Ecto neural progenitor cell (in vitro differentiated cells): ENCODE data around the gene TRERF1.

Experiments used
- DNase-seq: peaks from one replicate; pipeline ENCODE4 v3.0.0-alpha.2; 2018; ENCODE audit warnings: low spot score

TRERF1 gene

GRCh38 chr6:42249279-42249678, 202.4 kb downstream of the TRERF1 start:
- no peak for DNase-seq

DNA sequence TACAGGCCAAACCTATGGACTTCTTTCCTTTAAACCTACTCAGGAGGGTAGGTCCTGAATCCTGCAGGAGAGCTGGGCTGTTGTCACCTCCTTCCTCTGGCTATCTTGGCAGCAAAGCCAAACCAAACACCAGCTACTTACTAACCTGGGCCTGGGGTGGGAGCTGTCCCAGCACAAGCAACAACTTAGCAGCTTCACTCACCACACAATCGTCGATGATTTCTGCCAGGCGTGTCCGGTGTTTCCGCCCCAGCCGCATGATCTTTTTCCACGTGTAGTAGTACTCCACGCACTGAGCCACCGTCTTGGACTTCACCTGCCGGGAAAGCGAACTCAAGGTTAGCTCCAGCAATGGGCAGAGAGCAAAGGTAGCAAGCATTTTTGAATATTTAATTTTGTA, 208.7 kb downstream of the TRERF1 start:
- DNase-seq, result no peak

DNA sequence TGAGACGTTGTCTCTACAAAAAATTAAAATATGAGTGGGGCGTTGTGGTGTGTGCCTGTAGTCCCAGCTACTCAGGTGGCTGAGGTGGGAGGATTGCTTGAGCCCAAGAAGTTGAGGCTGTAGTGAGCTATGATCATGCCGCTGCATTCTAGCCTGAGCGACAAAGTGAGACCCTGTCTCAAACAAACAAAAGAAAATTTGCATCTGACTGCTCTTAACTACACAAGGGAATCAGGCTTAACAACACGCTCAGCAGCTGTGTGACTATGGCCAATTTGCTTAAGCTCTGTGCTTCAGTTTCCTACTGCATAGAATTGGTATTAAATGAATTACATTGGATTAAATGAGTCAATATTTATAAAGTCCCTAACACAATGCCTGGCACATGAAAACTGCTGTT, 209.8 kb downstream of the TRERF1 start:
- DNase-seq, result no peak

GRCh38 chr6:42239736-42240375, 211.9 kb downstream of the TRERF1 start:
- no peak for DNase-seq

DNA sequence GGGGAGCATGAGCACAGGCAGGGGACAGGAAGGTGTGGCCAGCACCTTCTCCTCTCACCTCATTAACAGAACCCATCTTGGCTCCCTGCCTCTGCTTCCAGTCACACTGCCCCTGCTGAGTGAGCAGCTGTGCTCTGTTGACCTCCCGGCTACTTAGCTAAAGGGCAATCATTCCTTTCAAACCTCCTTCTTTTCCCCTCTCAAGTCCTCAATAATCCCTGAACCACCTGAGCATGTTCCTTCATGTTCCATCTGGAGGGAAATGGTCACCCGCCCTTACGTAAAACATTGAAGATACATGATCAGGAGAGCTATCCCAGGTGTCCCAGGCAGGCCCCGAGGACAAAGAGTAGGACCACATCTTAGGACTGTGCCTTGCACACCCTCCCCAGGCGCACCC, 212.4 kb downstream of the TRERF1 start:
- no peak for DNase-seq

DNA sequence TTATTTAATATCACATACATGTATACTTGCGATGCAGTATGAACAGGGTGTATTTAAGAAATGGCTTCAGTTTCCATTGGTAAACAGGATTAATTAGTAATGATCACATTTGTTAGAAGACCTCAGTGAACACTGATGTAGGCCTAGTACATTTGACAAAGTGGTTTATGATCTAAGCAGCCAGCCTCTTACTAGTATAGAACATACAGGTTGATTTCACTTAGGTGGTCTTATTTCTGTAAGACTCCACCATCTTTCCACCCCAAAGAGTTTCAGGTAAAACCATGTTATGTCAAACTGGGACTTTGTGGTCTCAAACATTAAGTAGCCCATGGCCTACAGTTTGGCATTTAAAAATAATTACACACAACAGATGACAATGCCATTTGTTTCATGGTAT, 213.9 kb downstream of the TRERF1 start:
- no peak for DNase-seq

DNA sequence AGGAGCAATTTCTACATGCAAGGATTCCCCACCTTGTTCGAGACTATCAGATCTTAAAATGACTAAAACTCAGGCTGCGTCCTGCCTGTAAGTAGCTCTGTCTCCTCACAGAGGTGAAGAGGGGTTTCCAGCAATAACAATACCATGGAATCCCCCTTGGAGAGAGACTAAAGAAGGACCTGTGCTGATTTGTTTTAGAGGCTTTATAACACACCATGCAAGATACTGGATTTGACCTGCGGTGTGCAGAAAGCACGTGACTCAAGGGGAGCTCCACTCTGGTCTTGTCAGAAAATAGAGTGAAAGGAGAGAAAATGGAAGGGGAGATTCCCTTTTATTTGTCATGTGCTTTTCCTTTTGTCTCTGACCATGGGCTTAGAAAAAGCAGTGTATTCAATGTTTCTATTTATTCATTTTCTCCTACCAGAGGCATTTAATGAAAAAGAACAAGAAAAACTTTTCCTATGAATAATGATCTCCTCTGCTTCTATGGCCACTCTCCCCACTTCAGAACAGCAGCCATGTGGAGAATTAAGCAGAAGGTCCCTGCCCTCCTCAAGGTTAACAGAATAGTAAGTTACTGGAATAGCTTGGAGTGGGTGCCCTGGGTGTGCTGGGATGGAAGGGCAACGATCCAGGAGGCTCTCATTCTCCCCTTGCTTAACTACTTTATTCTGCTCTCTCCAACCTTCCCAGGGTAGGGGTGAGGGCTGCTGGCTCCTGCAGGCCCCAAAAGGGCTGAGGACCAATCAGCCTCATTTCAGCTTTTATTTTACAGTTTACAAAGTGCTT, 214.8 kb downstream of the TRERF1 start:
- DNase-seq, result no peak

DNA sequence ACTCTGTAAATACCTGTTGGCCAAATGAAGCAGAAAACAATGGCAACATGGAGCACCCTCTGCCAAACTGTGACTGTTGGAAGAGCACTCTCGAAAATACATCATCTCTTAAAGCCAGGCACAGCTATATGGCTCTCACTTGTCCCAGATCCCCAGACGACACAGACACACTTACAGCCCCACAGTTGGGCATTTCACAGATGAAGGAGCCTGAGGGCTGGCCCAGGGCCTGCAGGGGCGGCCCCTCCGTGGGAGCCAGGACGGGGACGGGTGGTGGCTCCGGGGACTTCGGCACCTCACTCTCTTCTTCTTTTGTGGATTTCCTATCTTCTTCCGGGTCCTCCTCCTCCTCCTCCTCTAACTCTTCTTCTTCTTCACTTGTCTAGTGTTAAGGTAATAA, 215.7 kb downstream of the TRERF1 start:
- DNase-seq, result no peak

- no peak for DNase-seq
These were observed 219.7 kb downstream of the TRERF1 start for GRCh38 chr6:42232035-42232434.

- no peak for DNase-seq
These were observed 221.1 kb downstream of the TRERF1 start for GRCh38 chr6:42230345-42231321.

DNA sequence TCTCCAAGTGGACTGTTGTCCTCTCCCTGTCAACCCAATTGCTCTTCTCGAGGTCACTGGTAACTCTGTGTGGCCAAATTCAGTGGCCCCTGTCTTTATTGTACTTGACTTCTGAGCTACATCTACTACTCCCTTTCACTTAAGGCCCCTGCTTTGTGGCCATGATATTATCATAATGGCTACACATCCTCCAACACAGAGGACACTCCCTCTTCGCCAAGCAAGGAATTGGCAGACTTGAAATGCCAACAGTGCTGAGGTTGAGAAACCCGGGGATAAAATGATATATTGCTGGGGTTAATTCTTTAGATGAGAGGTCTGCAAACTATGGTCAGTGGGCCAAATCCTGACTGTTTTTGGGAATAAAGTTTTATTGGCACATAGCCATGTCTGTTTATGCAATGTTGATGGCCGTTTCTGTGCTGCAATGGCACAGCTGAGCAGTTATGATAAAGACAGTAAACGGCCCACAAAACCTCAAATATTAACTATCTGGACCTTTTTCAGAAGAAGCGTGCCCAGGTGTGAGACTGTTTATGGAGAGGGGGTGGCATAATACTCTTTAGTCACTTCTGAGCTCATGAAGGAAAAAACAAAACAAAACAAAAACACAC, 222.1 kb downstream of the TRERF1 start:
- no peak for DNase-seq

GRCh38 chr6:42228305-42228704, 223.4 kb downstream of the TRERF1 start:
- no peak for DNase-seq

DNA sequence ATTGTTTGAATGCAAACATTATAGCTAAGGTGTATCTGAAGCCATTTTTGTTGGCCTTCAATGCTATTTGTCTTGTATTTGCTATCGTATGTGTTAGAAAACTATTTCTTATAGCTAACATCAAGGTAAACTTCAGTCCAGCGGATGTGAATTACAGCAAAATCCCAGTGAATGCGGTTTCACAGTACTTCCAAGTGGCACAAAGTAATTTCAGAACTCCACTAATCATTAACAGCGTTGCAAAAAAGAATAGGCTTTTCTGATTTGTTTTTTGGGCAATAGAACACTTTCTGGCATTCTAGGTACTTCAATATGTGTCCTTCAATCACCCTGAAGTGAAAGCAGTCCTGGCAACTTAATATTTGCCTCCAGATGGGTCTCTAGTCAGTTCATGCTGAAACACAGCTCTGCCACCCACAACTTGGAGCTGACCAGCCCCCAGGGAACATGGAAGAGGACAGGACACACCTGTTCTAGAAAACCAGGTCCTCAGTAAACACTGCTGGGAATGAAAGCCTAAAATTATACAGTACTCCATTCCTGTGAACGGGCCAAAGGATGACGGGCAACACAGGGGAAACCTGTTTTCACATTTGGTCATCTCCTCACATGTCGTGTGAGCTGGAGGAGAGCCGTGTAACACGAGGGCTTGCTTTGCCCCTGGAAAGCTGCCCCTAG, 224.4 kb downstream of the TRERF1 start:
- DNase-seq, result no peak

DNA sequence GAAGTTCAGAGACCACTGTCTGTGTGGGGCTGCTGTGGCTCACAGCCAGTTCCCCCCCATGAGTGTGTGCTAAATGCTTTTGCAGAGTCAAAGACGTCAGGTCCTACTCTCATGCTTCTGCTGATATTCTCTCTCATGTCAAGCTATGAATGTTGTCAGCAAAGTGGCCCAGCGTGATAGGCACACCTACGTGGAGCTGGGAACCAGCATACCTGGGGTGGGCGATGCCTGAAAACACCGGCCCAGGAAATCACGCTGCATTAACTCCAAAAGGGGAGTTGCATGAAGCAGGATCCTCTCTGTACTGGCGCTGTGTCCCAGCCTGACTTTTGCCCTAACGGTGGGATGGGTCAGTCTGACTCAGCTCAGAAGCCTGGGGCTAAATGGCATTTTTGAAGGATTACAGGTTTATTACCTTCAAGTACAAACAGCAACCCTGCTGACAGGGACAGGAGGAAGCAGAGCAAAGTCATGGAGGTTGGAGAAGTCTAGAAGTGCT, 225.0 kb downstream of the TRERF1 start:
- DNase-seq, result no peak

- no peak for DNase-seq
These were observed 225.5 kb downstream of the TRERF1 start for GRCh38 chr6:42226161-42226611.

DNA sequence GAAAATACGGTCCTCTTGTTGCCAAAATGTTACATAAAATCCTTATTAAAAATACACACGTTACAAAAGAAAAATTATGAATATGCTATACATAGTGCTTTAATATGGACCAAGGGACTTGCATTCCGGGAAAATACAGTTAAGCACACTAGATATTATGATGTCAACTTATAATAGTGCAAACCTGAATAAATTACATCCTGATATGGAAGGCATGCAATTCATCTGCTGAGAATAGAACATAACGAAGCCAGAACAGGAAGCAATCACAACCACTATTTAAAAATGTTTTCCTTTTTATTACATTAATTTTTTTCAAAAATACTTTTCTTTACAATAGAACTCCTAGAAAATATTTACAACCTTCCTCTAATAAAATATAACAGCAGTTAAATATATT, 226.3 kb downstream of the TRERF1 start:
- DNase-seq, result no peak

DNA sequence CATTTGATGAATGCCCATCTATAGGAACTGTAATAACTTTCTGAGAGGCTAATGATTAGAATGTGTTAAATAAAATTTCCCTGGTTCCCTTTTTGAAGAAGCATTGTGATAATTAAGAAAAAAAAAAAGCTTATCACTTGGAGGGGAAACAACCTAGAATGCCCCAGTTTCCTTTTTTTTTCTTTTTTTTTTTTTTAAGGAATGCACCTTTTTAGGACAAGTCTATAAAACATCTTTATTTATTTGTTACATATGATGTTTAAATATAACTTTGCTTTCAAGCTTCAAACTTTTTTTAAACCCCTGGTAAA, 226.7 kb downstream of the TRERF1 start:
- DNase-seq, result no peak

- DNase-seq, result no peak
These were observed 227.3 kb downstream of the TRERF1 start for GRCh38 chr6:42224222-42225028.

DNA sequence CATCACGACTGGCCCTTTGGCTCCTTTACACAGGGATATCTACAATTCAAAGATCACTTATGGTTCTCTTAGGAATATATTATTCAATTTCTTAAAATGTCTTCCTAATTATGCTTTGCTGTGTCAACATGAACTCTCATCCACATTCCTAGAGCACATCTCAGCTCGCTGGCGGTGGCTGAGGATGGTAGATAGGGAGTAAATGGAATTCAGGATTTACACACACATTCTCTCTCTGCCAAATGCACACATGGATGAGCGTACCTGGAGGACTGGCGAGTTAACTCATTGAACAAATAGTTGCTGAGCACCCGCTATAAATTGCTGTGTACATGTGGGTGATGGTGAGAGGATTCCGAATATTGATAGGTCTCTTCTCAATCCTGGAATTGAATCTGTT, 229.3 kb downstream of the TRERF1 start:
- DNase-seq, result no peak

DNA sequence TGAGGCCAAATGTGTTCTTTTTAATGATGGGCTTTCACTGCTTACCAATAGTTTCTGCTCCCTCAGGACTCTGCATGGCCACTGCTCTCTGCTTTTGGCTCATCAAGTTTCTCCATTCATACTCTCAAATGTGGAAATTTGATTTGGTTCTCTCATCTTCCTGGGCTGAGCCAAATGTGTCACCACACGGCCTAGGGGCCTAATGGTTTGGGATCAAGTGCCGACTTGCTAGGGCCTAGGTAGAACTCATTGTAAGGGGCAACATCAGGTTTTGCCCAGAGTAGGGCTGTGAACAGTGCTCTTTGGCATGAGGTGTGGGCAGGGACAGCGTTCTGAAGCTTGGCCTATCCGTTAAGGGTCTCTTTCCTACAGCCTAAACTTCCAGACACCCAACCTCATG, 230.2 kb downstream of the TRERF1 start:
- DNase-seq, result no peak

GRCh38 chr6:42220807-42221206, 230.9 kb downstream of the TRERF1 start:
- no peak for DNase-seq
